H1 (cell line): ENCODE results near the gene NR3C2. TPM values are rescaled to one million over a fixed set of nuclear protein-coding genes. Genes with fewer than 3 reads are reported as not detected.

Experiments used
- polyA plus RNA-seq, 7 experiments: library from polyadenylated mRNA; depleted of rRNA in 3 of 7; stranded (reverse) in 5 of 7; unstranded in 2 of 7; fragments of >200 nt in 5 of 7; fragments of 200-250 nt in 2 of 7; gene quantifications; 1 replicate in 5 of 7; 2 replicates in 1 of 7; 4 replicates in 1 of 7; pipeline versions ENCODE4 v1.2.1 to v1.2.3, GENCODE V29; 2011 to 2013; ENCODE audit warnings: missing spikeins in 2 of 7, mixed read lengths in 2 of 7
- total RNA-seq: library from RNA; stranded (reverse); fragmentation: NEBNext Ultra II Directional; extraction: Animal tissue kit (Norgen Biotek cat#: 25700); gene quantifications from 2 replicates; pipeline ENCODE4 v1.2.1, GENCODE V29; 2021
- TF ChIP-seq, protein P1 (sequence below): fragments of 300-600 bp; sonication (generic); IDR thresholded peaks from 2 replicates; pipeline ENCODE4 v1.7.1; 2012; ENCODE audit warnings: low read length, moderate library complexity, mild to moderate bottlenecking, inconsistent platforms; ENCODE audit not compliant: insufficient replicate concordance

The NR3C2 gene
- total and polyA plus RNA-seq, 2 of the 8 experiments (the other 6 are each of a cell fraction or from before 2014, with no cell fraction given) = 0.80 to 3.9 TPM

DNA sequence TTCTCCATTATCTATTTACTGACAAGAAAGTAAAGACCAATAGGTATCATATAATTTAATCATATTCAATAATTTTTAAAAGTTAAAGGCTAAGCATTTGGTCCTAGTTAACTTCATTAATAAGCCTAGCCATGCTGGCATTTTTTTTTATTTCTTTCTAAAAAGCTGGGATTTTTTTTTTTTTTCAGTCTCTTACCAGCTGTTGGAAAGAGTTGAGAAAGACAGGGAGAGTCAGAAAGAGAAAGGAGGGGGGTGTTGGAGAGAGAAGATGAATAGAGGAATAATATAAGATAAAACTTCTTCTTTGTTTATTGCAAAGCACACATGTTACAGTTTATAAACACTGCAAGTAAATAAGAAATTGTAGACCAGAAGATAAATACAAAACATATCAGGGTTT lies 5.9 kb upstream of the NR3C2 start (continued):
- TF ChIP-seq, protein P1, sequence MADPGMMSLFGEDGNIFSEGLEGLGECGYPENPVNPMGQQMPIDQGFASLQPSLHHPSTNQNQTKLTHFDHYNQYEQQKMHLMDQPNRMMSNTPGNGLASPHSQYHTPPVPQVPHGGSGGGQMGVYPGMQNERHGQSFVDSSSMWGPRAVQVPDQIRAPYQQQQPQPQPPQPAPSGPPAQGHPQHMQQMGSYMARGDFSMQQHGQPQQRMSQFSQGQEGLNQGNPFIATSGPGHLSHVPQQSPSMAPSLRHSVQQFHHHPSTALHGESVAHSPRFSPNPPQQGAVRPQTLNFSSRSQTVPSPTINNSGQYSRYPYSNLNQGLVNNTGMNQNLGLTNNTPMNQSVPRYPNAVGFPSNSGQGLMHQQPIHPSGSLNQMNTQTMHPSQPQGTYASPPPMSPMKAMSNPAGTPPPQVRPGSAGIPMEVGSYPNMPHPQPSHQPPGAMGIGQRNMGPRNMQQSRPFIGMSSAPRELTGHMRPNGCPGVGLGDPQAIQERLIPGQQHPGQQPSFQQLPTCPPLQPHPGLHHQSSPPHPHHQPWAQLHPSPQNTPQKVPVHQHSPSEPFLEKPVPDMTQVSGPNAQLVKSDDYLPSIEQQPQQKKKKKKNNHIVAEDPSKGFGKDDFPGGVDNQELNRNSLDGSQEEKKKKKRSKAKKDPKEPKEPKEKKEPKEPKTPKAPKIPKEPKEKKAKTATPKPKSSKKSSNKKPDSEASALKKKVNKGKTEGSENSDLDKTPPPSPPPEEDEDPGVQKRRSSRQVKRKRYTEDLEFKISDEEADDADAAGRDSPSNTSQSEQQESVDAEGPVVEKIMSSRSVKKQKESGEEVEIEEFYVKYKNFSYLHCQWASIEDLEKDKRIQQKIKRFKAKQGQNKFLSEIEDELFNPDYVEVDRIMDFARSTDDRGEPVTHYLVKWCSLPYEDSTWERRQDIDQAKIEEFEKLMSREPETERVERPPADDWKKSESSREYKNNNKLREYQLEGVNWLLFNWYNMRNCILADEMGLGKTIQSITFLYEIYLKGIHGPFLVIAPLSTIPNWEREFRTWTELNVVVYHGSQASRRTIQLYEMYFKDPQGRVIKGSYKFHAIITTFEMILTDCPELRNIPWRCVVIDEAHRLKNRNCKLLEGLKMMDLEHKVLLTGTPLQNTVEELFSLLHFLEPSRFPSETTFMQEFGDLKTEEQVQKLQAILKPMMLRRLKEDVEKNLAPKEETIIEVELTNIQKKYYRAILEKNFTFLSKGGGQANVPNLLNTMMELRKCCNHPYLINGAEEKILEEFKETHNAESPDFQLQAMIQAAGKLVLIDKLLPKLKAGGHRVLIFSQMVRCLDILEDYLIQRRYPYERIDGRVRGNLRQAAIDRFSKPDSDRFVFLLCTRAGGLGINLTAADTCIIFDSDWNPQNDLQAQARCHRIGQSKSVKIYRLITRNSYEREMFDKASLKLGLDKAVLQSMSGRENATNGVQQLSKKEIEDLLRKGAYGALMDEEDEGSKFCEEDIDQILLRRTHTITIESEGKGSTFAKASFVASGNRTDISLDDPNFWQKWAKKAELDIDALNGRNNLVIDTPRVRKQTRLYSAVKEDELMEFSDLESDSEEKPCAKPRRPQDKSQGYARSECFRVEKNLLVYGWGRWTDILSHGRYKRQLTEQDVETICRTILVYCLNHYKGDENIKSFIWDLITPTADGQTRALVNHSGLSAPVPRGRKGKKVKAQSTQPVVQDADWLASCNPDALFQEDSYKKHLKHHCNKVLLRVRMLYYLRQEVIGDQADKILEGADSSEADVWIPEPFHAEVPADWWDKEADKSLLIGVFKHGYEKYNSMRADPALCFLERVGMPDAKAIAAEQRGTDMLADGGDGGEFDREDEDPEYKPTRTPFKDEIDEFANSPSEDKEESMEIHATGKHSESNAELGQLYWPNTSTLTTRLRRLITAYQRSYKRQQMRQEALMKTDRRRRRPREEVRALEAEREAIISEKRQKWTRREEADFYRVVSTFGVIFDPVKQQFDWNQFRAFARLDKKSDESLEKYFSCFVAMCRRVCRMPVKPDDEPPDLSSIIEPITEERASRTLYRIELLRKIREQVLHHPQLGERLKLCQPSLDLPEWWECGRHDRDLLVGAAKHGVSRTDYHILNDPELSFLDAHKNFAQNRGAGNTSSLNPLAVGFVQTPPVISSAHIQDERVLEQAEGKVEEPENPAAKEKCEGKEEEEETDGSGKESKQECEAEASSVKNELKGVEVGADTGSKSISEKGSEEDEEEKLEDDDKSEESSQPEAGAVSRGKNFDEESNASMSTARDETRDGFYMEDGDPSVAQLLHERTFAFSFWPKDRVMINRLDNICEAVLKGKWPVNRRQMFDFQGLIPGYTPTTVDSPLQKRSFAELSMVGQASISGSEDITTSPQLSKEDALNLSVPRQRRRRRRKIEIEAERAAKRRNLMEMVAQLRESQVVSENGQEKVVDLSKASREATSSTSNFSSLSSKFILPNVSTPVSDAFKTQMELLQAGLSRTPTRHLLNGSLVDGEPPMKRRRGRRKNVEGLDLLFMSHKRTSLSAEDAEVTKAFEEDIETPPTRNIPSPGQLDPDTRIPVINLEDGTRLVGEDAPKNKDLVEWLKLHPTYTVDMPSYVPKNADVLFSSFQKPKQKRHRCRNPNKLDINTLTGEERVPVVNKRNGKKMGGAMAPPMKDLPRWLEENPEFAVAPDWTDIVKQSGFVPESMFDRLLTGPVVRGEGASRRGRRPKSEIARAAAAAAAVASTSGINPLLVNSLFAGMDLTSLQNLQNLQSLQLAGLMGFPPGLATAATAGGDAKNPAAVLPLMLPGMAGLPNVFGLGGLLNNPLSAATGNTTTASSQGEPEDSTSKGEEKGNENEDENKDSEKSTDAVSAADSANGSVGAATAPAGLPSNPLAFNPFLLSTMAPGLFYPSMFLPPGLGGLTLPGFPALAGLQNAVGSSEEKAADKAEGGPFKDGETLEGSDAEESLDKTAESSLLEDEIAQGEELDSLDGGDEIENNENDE = no peak
